GM18861 (cell line): ENCODE data around the gene CCNH.

ENCODE experiments used
- ATAC-seq: cut with Tn5 transposase; IDR thresholded peaks from one replicate; pipeline ENCODE4 v1.9.1; 2021; ENCODE audit not compliant: unreplicated experiment

CCNH gene

GRCh38 chr5:87361536-87362213, 51.1 kb downstream of the CCNH start:
- ATAC-seq: no peak

GRCh38 chr5:87361031-87361445, 51.7 kb downstream of the CCNH start:
- no peak for ATAC-seq

GRCh38 chr5:87360132-87360531, 52.6 kb downstream of the CCNH start:
- ATAC-seq: no peak

- ATAC-seq: no peak
These were observed 53.6 kb downstream of the CCNH start for GRCh38 chr5:87359106-87359505.

GRCh38 chr5:87354496-87354895, 58.2 kb downstream of the CCNH start:
- peak; percentile 98 for ATAC-seq

- no peak for ATAC-seq
These were observed 64.9 kb downstream of the CCNH start for GRCh38 chr5:87347841-87348240.

- peak; percentile 62 for ATAC-seq
These were observed 65.5 kb downstream of the CCNH start for GRCh38 chr5:87347272-87347671.
